GOT3 (cell line): ENCODE data around the gene PBX2.
"Not testable (repeated sequence)": the region's sequence is repeated elsewhere in the genome, so short reads cannot be mapped to it uniquely, and the experiment has no call there.

Source experiments
- DNase-seq: peaks from one replicate; lab custom pipeline; 2025; ENCODE audit warnings: mixed read lengths; lab: John Stamatoyannopoulos, UW

PBX2 gene

DNA sequence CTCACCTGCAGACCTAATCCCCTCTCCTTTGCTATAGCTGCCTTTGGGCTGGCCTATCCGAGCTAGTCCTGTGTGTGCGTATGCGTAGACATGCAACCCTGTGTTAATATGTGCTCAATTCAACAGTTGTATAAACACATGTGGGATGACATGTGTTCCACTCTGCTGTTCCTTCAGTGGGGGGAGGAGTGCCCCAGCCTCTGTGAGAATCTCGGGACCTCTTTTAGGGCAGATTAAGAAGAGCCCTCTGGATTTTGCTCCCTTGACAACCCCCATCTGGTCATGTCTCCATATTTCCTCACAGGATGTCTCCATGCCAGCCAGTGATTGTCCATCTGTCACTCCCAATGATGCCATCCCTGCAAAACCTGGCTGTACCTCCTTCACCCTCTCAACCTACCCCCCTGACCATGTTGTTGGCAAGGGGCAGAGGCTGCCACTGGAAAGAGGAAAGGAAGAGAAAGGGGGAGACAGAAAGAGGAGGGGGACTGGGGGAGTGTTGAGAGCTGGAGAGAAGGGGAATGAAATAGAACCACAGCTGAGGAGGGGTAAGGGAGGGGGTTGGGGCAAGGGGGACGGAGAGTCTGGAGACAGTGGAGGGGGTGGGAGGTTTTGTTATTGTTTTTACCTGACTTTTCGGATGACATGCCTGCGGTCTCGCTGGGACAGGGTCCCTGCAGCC, 38.7 kb downstream of the PBX2 start:
- DNase-seq: no peak

DNA sequence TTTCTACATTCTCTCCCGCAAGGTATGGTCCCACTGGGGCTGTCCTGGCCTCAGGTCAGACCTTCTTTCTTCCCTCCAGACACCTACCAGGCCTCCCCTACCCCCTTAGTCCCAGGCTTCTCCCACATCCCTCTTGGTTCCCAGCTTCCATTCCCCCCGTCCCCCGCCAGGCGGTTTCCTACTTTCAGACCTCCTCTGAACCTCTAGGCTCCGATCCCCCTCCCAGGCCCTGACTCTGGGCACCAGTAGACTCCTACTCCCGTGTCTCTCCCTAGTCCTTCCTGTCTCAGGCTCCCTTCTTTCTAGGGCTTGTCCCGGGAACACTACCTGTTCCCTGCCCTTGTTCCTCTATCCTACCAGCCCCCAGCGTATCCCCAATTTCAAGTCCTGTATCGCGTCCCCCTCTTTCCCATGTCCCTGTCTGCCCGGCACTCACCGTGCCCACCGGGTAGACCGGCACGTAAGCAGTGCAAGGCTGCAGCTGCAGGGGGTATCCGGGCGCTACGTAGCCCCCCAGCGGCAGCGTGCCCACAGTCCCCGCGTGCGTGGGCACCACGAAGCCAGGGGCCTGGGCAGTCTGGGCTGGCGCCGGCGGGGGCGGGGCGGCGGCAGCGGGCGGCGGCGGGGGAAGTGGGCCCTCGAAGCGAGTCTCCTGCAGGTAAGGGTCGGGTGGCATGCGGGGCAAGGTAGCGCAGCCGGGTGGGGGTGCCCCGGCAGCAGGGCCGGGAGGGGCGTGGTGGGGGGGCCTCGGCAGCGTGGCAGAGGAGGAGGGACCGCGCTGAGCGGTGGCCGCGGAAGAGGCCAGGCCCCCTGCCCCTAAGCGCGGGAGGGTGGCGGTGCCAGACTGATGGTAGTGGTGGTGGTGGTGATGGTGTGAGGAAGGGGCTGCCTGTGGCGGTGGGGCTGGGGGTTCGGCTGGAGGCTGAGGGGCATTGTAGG, 39.8 kb downstream of the PBX2 start:
- DNase-seq: no peak

DNA sequence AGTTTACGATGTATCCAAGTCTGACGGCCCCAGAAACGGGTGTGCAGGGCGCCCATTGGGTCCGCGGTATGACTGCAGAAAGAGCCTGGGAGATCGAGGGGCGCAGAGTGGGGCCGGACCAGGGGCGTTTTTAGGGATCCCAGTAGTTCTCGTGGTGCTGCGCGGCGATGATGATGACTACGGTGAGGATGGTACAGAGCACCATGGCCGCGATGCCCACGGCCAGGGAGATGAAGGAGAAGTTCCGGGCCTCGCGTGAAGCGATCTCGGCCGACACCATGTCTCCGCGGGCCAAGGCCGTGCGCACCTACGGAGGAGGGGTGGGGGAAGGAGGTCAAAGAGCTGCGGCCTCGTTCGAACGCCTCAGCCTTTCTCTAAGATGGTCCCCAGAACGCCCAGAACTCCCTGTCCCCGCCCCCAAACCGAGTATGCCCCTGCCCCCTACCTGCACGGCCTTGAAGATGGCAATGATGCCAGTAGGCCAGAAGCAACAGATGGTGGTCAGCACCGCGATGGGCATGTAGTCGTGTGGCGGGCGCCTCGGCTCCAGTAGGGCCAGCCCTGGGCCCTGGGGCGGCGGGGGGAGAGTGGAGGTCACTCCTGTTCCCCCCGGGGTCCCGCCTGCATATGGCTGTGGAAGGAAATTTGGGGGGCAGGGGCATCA, 40.8 kb downstream of the PBX2 start:
- no peak for DNase-seq

DNA sequence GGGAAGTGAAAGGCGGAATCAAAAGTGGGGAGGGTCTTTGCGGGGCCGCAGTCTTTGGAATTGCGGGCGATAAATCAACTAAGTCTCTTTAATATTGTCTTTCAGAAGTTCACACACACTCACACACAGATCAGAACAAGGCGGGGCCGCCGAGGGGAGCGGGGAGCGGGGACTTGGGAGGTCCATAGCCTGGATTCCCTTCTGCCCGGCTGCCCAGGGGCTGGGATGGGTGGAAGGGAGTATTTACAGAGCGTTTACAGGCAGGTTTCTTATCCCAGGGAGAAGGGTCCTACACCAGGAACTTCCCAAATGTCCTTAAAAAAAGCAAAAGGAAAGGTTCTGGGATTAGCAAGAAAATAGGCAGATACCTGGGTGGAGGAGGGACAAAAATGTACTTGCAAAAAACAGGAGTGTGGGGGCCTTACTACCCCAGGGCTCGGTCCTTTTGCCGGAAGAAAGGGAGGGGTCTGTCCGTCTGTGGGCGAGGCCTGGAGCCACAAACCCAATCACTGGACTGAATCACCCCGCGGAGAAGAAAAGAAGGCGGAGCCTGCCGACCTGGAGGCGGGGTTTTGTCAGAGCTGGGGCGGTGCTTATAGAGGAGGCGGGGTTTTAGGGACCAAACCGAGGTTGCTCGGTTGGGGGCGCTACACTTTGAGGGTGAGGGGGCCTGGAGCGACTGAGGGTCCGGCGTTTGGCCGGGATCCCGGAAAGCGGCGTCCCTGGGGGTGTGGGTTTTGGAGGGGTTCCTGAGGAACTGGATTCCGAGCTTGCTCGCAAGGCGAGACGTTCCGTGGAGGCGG, 41.5 kb downstream of the PBX2 start:
- DNase-seq: no peak

DNA sequence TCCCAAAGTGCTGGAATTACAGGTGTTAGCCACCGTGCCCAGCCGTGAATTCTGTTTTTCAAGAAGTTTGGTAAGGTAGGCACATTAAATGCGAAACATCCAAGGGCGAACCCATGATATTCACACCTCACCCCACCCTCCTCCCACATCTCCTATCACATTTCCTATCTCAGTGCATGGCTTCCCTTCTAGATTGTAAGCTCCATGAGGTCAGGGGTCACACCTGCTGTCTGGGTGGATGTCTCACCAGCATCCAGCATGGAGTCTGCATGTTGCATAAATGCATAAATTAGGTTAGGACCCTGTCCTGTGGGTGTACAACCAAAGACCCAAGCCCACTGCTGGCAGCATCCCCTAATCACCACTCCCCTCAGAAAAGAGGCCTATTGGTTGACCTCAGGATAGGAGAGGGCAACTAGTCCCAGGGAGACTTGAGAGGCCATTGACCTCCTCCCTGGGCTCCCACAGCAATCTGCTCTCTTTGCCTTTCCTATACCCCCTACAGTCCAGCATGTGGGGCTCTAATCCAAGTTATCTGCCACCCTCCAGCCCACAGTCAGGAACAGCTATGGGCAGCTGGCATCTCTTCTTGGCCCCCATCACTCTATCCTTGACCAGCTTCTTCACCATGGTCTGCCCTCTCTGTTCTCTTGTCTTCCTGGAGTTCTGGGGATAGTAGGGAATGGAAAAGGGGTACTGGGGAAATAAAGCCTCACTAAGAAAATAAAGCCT, 42.4 kb downstream of the PBX2 start:
- no peak for DNase-seq

DNA sequence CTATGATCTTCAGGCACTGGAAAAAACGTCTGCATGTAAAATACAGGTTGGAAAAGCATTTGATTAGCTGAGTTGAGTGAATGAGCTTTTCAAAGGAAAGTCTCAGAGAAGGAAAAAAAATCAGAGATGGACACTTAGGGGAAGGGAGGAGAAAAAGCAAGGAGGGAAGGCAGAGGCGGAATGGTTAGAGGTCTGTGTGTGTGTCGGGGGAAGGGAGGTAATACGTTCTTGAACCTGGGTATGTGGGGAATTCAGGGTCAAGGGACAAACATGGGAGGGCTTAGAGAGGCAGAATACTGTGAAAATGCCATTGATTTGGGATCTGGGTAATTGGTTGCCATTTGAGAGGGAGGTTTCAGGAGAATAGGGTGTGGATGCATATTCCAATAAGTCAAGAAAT, 43.3 kb downstream of the PBX2 start:
- DNase-seq: no peak

DNA sequence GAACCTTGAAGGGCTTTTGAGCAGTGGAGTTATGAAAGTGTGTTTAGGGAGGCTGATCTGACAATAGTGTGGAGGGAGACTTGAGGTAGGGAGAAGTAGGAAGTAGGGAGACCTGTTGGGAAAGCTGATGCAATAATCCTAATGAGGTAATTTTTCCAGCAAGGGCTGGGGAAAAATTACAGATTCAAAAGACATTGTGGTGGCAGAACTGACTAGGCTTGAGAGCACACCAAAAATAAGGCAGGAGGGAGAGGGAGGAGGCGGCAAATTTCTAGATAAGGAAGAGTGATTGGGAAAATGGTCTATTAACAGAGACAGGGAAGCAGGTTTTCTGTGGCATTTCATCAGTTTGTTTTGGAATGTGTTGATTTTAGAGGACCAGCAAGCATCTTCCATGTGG, 43.7 kb downstream of the PBX2 start:
- DNase-seq: no peak

DNA sequence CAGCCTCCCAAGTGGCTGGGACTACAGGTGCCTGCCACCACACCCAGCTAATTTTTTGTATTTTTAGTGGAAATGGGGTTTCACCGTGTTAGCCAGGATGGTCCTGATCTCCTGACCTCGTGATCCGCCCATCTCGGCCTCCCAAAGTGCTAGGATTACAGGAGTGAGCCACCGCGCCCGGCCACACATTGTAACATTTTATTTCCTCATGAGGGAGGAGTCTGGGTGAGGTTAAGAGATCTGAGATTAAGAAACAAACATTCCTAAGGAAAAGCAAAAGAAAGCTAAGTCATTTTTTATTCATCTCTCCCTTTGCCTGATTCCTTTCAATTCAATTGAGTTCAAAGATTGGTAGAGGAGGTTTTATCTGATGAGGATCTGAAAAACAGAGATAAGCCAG, 45.8 kb downstream of the PBX2 start:
- not testable (repeated sequence) for DNase-seq

DNA sequence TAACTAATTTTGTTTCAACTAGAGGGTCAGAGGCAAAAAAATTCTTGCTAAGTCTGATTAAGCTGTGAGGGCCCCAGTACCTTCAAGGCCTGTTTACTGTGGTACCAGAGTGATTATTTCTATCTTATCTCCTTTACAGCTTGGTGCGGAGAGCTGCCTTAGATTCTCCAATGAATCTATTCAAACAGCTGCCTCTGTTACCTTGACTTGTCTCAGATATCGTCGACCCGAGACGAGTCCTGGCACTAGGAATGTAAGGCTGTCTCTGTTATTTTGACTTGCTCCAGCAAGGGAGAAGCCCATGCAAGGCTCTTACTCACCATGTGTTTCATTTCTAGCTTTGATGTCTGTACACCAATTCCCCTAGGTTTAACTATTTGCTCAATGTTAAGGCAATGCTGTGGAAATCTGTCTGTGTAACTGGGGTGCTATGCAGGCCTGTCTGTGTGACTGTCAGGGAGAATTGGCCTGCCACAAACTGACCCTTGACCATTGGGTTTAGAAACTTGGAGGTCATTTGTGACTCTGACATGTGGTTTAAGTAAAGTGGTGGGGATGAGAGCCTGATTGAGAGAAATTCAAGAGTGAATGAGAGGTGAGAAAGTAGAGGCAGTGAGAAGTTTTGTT, 49.5 kb downstream of the PBX2 start:
- DNase-seq: no peak

DNA sequence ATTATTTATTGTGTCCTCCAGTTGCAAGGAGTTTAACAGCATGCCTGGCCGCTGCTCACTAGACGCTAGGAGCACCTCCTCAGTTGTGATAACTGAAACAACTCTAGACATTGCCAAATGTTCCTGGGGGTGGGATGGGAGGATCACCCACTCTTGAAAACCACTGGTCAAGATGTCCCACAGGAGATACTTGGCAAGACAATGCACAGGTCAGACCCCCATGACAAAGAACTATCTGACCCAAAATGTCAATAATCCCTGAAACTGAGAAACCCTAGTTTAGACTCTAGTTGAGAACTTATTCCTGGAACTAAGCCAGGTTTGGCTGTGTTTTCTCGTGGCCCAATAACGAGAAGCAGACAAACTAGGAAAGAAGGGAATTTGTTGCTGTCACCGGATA, 50.4 kb downstream of the PBX2 start:
- DNase-seq: no peak

DNA sequence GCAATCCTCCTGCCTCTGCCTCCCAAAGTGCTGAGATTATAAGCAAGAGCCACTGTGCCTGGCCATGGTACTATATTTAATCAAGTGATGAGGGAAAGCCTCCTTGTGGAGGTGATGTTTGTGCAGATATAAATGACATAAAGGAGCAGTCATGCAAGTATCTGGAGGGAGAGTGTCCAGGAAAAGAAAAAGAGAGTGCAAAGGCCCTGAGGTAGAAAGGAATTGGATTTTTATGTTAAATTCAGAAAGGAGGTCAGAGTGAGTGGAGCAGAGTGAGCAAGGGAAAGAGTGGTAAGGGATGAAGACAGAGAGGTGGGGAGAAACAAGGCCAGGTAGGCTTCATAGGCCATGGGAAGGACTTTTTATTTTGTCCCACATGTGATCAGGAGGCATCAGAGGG, 52.5 kb downstream of the PBX2 start:
- DNase-seq: no peak
